Fibroblast of lung (primary cell): ENCODE measurements around the gene FAR1. TPM values are rescaled to one million over a fixed set of nuclear protein-coding genes. Genes with fewer than 3 reads are reported as not detected.

Experiments
- DNase-seq, 2 donors: peaks; one replicate each; pipeline versions ENCODE4 v3.0.0 to v3.0.0-alpha.2; 2010; ENCODE audit warnings: low read depth in 2 of 2
- H2AFZ ChIP-seq: 2 replicates; pipeline ENCODE4 v1.5.1; 2012; ENCODE audit warnings: low read length, control low read depth, inconsistent platforms
- H3K27ac ChIP-seq: 2 replicates; pipeline ENCODE4 v1.5.1; 2011; ENCODE audit warnings: low read length, control low read depth; ENCODE audit not compliant: insufficient read depth
- H3K27me3 ChIP-seq: 2 replicates; pipeline ENCODE4 v1.5.1; 2011; ENCODE audit warnings: mild to moderate bottlenecking, low read length; ENCODE audit not compliant: control insufficient read depth, insufficient read depth
- H3K36me3 ChIP-seq: 2 replicates; pipeline ENCODE4 v1.5.1; 2011; ENCODE audit warnings: low read length; ENCODE audit not compliant: control insufficient read depth, insufficient read depth
- H3K4me1 ChIP-seq: 2 replicates; pipeline ENCODE4 v1.5.1; 2011; ENCODE audit warnings: low read length; ENCODE audit not compliant: control insufficient read depth, insufficient read depth; ENCODE audit errors: extremely low read depth
- H3K4me2 ChIP-seq: 2 replicates; pipeline ENCODE4 v1.5.1; 2011; ENCODE audit warnings: low read length, control low read depth; ENCODE audit not compliant: insufficient read depth; ENCODE audit errors: extremely low read depth
- H3K4me3 ChIP-seq, 4 experiments: fragments of 200-600 bp in 1 of 4; sonication (generic) in 1 of 4; replicated peaks in 1 of 4; 2 replicates each; pipeline ENCODE4 v1.5.1; 2011 to 2016; ENCODE audit warnings: low read length in 4 of 4, low read depth in 3 of 4, mild to moderate bottlenecking in 3 of 4, control low read depth in 2 of 4, inconsistent platforms in 1 of 4, mixed read lengths in 1 of 4; ENCODE audit not compliant: insufficient read depth in 1 of 4; ENCODE audit errors: control extremely low read depth in 1 of 4
- H3K79me2 ChIP-seq: 2 replicates; pipeline ENCODE4 v1.5.1; 2012; ENCODE audit warnings: mild to moderate bottlenecking, low read length, inconsistent platforms; ENCODE audit not compliant: control insufficient read depth, insufficient read depth
- H3K9ac ChIP-seq: 2 replicates; pipeline ENCODE4 v1.5.1; 2011; ENCODE audit warnings: mild to moderate bottlenecking, low read length, control low read depth; ENCODE audit not compliant: insufficient read depth
- H3K9me3 ChIP-seq: 2 replicates; pipeline ENCODE4 v1.5.1; 2012; ENCODE audit warnings: low read depth, low read length; ENCODE audit not compliant: control insufficient read depth, insufficient read depth
- H4K20me1 ChIP-seq: 2 replicates; pipeline ENCODE4 v1.5.1; 2011; ENCODE audit warnings: low read length; ENCODE audit not compliant: control insufficient read depth, insufficient read depth; ENCODE audit errors: extremely low read depth
- CTCF ChIP-seq, 2 donors: IDR thresholded peaks in 1 of 2; conservative IDR thresholded peaks in 1 of 2; 1 replicate in 1 of 2; 2 replicates in 1 of 2; pipeline ENCODE4 v1.5.1; 2011 to 2012; ENCODE audit warnings: low read length in 2 of 2, control low read depth in 1 of 2, inconsistent platforms in 1 of 2, low read depth in 1 of 2, mild to moderate bottlenecking in 1 of 2
- EZH2 ChIP-seq: IDR thresholded peaks from 2 replicates; pipeline ENCODE4 v1.5.1; 2012; ENCODE audit warnings: low read length, control low read depth, mild to moderate bottlenecking; ENCODE audit errors: missing control alignments
- polyA plus RNA-seq, 2 donors: library from polyadenylated mRNA; depleted of rRNA in 1 of 2; stranded (reverse) in 1 of 2; unstranded in 1 of 2; fragments of >200 nt; gene quantifications; 2 replicates each; pipeline ENCODE4 v1.2.1, GENCODE V29; 2011 to 2012; ENCODE audit warnings: missing spikeins in 1 of 2
- total RNA-seq: library from RNA; depleted of rRNA; stranded (reverse); fragments of >200 nt; gene quantifications from 2 replicates; pipeline ENCODE4 v1.2.1, GENCODE V29; 2014

Gene FAR1
- total and polyA plus RNA-seq, 2 donors (not counting 1 experiment from before 2014, with no cell fraction given), result 58.1 to 69.1 TPM

GRCh38 chr11:13695886-13696285, 27.4 kb downstream of the FAR1 start:
- DNase-seq, result no peak
- TF ChIP-seq EZH2 (no peak), CTCF (conservative IDR thresholded peaks at IDR 0.05 in 1 of 2, IDR thresholded peaks at IDR 0.05 in 1 of 2; ENCODE audit: low read depth in 1 of 2, low read length in 2 of 2) (no peak)

GRCh38 chr11:13697710-13698109, 29.2 kb downstream of the FAR1 start:
- Histone ChIP-seq H3K4me3 (no peak overlapping the region), H3K9me3 (no peaks in the 10 kb centered on the region), H3K27ac (no peak overlapping the region), H3K9ac (no peak overlapping the region), H2AFZ (no peak overlapping the region), H4K20me1 (peaks cover 2% of the 10 kb centered on the region), H3K4me1 (no peaks in the 10 kb centered on the region), H3K36me3 (no peaks in the 10 kb centered on the region), H3K27me3 (no peaks in the 10 kb centered on the region), H3K4me2 (no peak overlapping the region), H3K79me2 (peaks cover 12% of the 10 kb centered on the region)
- TF ChIP-seq CTCF (conservative IDR thresholded peaks at IDR 0.05 in 1 of 2, IDR thresholded peaks at IDR 0.05 in 1 of 2; ENCODE audit: low read depth in 1 of 2, low read length in 2 of 2) (no peak), EZH2 (no peak)
- DNase-seq, result no peak

More at GRCh38 chr11:13695886-13696285, 27.4 kb downstream of the FAR1 start:
- H3K9ac ChIP-seq, result no peak overlapping the region
- H3K79me2 ChIP-seq, result peaks cover 23% of the 10 kb centered on the region
- no peaks in the 10 kb centered on the region for H3K9me3 ChIP-seq
- H4K20me1 ChIP-seq, result peaks cover 2% of the 10 kb centered on the region
- H3K36me3 ChIP-seq, result no peaks in the 10 kb centered on the region
- H3K27me3 ChIP-seq, result no peaks in the 10 kb centered on the region
- no peaks in the 10 kb centered on the region for H3K4me1 ChIP-seq
- H3K4me3 ChIP-seq, result no peak overlapping the region
- H2AFZ ChIP-seq, result no peak overlapping the region
- H3K4me2 ChIP-seq, result no peak overlapping the region
- H3K27ac ChIP-seq, result no peak overlapping the region

GRCh38 chr11:13698132-13698531, 29.7 kb downstream of the FAR1 start:
- H3K9ac ChIP-seq, result no peak overlapping the region
- H3K36me3 ChIP-seq, result no peaks in the 10 kb centered on the region
- peaks cover 10% of the 10 kb centered on the region for H3K79me2 ChIP-seq

More at GRCh38 chr11:13698132-13698531, 29.7 kb downstream of the FAR1 start:
- no peak overlapping the region for H3K27ac ChIP-seq
- DNase-seq, result no peak
- no peak overlapping the region for H3K4me3 ChIP-seq
- H3K4me2 ChIP-seq, result no peak overlapping the region
- TF ChIP-seq CTCF (conservative IDR thresholded peaks at IDR 0.05 in 1 of 2, IDR thresholded peaks at IDR 0.05 in 1 of 2; ENCODE audit: low read depth in 1 of 2, low read length in 2 of 2), result no peak
- H3K4me1 ChIP-seq, result no peaks in the 10 kb centered on the region
- H2AFZ ChIP-seq, result no peak overlapping the region
- H3K9me3 ChIP-seq, result no peaks in the 10 kb centered on the region
- H4K20me1 ChIP-seq, result peaks cover 2% of the 10 kb centered on the region
- H3K27me3 ChIP-seq, result no peaks in the 10 kb centered on the region
